Activated T-cell treated with anti-CD3 and anti-CD28 coated beads, Interleukin-2, amount 50 U/mL, for 48 hours (primary cell): Measurements from ENCODE around the gene MAJIN.

ENCODE experiments used
- DNase-seq, 2 experiments: peaks; one replicate each; pipeline ENCODE4 v3.0.0-alpha.2; 2020

The MAJIN gene

DNA sequence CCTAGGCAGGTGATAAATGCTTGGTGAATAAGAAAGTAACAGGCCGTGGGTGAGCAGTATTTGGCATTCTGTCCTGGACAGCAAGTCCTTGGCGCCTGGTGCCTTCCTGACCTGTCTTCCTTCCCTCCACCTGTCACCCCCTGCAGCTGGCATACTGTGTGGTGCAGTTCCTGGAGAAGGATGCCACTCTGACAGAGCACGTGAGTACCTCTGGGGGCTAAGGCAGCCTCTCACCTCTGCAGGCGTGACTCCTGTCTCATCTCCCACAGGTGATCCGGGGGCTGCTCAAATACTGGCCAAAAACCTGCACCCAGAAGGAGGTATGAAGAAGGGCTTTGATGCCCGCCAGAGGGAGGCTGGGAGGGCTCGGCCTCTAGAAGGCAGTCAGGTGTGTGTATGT lies 40.6 kb downstream of the MAJIN start:
- no peak for DNase-seq

DNA sequence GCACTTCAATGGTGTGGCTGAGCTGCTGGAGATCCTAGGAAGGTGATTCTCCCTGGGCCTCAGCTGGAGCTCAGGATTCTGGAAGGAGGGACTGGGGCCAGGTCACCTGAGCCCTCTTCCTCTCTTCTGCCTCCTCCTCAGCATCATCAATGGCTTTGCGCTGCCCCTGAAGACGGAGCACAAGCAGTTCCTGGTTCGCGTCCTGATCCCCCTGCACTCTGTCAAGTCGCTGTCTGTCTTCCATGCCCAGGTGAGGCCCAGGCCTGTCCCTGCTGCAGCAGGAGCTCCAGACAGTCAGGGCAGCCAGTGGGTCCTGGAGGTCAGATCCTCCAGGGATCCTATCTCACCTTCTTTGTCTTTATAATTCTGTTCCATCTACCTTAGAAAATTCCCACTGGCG lies 41.6 kb downstream of the MAJIN start:
- DNase-seq = no peak

DNA sequence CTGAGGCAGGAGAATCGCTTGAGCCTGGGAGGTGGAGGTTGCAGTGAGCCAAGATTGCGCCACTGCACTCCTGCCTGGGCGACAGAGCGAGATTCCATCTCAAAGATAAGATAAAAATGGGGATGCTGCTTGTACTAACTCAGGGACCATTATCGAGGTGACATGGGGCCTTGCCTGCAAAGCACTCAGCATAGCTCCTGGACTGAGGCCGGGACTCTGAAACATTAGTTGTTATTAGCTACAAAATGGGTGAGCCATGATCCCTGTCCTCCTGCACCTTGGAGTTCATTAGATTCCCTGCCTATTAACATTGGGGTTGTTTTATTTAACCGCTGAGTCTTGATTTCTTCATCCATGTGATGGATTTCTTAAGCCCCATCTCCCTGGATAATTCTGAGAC lies 42.3 kb downstream of the MAJIN start:
- no peak for DNase-seq

DNA sequence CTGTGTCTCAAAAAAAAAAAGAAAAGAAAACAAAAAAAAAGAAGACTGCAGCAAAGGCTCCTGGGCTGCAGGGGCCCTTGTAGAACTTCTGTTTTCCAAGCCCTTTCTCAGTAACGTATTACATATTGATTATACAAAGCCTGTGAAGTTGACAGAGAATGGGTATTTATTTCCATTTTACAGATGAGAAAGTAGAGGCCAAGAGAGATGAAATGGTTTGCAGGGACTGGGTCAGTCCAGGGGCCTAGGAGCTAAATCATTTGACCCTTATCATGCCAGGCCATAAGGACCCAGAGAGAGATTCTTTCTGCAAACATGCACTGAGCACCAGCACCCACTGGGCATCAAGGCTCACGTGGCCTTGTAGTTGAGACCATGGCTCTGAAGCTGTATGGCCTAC lies 43.0 kb downstream of the MAJIN start:
- no peak for DNase-seq

DNA sequence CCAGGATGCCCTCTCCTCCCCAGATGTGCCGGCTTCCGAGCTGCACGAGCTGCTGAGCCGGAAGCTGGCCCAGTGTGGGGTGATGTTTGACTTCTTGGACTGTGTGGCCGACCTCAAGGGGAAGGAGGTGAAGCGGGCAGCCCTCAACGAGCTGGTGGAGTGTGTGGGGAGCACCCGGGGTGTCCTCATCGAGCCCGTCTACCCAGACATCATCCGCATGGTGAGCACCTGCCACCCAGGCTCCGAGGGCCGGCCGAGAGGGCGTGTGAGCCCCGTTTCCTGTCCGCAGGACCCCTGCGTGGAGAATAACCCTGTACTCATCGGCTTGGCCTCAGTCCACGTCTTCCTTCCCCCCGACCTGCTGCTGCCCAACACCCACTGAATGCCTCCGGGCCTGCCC lies 45.2 kb downstream of the MAJIN start:
- DNase-seq = no peak

DNA sequence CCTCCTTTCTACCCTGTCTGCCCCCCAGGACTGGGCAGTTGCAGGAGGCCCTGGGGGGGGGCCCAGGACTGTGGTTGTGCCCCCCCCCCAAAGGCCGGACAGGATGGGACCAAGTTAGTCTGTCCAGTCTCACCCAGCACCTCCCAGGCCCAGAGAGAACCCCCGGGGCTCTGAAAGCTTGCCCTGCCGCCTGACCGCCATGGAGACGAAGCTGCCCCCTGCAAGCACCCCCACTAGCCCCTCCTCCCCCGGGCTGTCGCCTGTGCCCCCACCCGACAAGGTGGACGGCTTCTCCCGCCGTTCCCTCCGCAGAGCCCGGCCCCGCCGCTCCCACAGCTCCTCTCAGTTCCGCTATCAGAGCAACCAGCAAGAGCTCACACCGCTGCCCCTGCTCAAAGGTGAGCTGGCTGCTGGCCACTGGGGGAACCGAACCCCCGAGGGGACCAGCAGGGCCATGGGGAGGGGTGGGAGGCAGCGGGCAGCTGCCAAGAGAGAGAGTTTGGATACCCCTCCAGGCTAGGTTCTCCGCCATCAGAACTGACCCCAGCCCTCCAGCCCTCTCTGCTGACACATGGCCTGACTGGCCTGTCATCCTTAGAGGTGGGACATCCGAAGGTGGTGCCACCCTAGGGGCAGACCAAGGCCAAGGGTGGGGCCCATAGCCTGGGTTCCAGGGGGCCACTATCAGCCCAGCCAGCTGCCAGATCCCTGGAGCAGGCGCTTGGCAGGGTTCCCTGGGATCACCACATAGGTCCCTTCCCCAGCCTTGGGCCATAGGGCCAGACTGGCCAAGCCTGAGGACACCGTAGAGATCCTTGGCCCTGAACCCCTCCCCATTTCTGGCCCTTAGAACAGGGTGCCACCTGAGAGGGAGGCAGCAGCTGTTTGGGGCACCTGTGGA lies 46.1 kb downstream of the MAJIN start:
- no peak for DNase-seq

DNA sequence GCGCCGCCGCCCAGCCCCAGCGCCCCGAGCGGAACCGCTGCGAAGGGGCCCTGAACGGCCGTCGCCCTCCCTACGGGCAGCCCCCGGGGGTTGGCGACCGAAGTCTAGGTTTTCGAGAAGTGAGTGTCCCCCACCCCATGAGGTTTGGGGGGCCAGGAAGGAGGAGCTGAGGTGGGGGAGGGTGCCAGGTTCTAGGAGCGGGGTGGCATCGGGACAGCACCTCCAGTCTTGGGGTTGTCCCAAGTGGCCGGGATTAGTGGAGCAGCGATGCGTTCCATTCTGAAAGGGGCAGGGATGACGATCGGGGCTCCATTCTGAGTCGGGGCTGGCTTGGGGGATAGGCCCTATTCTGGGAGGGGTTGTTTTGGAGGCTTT lies 47.0 kb downstream of the MAJIN start:
- DNase-seq = peak in 1 of 2 experiments; percentile 39

DNA sequence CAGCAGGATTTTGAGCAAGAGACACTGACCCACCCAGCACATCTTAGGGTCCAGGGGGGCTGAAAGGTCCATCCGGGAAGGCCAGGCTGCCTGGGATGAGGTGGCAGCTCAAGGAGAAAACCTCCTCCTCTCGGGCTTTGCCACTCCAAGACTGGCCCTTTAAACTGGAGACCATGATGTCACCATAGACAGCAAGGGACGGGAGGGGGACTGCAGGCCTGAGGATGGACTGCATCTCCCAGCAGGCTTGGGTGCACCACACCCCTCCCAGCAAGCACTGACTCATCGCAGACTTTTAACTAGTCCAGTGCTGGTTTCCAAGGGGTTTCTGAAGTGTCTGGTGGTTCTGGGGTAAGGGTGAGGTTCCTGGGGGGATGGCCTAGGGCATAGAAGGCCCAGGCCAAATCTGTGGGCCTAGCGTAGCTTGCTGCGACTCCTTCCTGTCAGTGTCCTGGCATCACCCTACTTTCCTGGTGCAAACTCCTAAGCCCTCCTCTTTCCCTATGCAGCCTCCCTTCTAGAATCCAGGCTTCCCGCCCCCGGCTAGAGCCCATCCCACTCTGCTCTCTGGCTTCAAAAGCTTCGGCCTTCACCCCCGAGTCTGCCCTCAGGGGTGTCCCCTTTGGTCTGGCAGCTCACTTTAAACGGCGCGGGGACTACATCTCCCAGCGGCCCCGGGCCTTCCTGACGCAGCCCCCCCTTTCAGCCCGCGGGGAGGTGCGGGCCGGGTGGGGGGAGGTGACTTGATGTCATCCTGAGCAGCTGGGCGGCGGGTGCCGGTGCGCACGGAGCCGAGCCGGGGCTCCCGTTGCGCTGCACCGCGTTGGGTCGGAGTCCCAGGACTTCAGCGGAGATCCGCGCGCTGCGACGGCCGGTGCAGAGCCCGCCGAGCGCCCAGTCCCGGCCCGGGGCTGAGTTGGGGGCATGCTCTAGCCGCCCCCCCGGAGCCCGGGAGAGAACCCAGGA lies 47.7 kb downstream of the MAJIN start, which contains the start of gene PPP2R5B:
PPP2R5B (plus strand) TSS at position 746 of the 966 bp plus-strand sequence. CDS start 1,046 bp downstream, outside the sequence.
- peak; percentile 92 for DNase-seq

DNA sequence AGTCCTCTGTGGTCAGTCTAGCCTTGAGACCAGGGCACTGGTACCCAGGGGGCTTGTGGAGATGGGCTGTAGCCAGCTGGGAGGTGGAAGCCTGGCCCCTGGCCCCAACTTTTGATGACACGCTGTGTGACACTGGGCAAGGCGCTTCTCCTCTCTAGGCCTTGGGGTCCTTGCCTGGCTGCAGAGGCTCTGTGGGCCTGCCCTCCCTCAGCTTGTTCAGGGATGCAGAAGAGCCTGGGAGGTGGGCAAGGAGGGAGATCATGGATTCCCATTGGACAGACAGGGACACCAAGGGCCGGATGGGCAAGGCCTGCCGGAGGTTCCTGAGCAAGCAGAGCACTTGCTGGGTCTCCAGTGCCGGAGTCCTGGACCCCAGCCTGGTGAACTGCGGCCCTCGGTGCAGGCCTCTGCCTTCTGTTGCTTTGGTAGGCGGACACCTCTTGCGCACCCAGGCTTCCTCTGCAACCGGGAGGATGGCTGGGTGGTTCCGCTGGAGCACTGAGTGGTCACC lies 48.7 kb downstream of the MAJIN start:
- DNase-seq = no peak

DNA sequence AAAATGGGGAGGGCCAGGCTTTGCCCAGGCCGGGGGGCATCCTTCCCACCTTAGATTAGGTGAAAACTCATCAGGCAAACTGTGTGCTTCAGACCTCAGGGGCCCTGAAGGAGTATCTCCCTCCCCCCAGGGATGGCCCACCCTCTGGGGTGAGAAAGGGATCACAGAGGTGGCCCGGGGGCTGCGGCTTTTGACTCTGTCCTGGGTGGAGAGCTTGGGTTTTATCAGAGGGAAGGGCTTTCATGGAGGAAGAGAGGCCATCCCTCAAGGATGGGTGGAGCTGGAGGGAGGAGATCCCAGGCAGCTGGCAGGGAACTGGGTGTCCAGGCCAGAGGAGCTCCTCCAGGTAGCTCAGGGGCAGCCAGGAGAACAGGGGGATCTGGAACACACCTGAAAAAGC lies 50.5 kb downstream of the MAJIN start:
- DNase-seq = no peak

DNA sequence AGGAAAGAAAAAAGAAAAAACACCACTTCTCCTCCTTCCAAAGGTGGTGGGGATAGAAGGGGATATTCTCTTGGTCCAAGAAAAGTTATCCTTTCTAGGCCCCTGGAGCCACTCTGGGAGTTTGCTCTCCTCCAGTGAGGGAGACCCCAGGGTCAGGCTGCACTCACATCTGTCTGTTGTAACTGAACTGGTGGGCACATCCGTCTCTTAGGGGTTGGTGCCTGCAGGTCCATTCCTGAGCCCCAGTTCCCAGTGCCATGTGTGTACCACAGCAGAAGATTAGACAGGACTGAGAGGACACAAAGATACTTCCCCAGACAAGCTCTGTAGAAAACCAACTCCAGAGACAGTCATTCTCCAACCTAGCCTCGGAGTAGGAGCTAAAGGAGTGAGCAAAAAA lies 51.8 kb downstream of the MAJIN start:
- no peak for DNase-seq

DNA sequence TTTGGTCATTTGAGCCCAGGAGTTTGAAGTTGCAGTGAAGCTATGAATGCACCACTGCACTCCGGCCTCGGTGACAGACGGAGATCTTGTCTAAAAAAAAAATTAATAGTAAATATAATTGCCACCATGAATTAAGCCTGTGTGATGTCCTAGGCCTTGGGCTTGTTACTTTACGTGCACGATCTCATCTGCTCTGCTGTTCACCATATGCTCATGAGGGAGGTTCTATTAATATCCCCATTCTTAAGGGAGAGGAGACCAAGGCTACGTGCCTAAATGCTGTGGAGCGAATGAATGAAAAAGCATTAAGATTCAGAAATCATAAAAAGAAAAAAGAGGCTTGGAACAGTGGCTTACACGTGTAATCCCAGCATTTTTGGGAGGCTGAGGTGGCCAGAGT lies 52.3 kb downstream of the MAJIN start:
- DNase-seq = no peak

DNA sequence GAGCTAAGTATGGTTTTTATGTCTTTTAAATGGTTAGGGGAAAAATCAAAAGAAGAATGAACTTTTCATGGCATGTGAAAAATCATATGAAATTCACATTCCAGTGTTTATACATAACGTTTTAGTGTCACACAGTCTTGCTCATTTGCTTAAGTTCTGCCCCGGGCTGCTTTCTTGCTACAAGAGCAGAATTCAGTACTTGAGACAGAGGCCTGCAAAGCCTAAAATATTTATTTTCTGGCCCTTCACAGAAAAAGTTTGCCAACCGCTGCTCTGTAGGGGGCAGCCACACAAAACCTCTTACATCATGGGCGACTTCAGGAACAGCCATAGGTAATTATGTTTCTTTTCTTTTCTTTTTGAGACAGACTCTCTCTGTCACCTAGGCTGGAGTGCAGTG lies 53.9 kb downstream of the MAJIN start:
- DNase-seq = no peak

DNA sequence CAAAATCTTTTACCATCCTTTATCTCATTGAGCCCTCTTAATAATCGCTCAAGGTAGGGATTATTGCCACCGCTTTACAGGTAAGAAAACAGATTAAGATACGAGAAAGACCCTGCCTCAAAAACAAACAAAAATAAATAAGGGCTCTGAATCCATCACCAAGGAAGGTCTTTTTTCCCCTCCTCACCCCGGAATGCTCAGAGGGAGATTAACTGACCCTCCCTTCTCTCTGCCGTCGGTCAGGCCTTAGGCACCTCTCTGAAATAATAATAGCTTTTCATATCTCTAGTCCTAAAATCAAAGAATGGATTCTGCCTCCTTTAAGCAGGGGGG lies 54.3 kb downstream of the MAJIN start:
- DNase-seq = no peak

DNA sequence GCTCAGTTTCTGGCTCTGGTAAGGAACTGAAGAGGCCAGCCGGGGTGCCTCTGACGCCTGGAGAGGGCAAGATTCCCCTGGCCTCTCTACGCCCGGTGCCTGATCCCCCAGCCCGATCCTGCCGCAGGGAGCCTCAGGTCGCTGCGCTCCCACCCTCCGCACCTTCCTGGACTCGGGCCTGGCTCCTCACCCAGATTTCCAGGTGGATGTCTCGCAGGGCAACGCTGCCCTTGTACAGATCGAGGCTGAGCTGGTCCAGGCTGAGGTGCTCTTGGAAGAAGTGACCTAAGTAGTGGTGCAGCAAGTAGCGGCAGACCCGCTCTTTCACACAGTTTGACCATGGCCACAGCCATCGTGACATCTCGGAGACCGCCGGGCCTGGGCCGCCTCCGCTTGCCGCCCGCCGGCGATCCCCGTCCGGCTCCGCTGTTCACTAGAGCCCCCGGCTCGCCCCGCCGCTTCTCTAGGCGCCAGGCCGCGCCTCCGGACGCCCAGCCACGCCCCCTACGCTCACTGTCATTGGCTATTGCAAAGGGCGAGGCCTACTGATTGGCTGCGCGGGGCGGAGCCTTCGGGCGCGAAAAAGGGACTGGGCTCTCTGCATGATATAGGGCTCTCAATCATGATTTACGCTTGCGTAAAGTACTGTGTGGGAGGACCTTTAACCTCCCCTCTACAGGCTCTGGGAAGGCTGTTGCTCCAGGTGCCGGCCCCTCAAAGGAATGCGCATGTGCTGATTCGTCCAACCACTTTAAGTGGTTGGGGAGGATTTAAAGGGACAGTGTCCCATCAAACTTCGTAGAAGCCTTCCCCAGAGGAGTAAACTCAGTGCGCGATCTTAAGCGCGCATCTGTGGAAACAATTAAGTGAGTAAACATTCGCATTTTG lies 54.9 kb downstream of the MAJIN start, which contains the start of gene ATG2A:
ATG2A (minus strand) TSS at position 435 of the 888 bp plus-strand sequence; CDS start at position 361, 74 bp downstream.
- DNase-seq = peak; percentile 99

DNA sequence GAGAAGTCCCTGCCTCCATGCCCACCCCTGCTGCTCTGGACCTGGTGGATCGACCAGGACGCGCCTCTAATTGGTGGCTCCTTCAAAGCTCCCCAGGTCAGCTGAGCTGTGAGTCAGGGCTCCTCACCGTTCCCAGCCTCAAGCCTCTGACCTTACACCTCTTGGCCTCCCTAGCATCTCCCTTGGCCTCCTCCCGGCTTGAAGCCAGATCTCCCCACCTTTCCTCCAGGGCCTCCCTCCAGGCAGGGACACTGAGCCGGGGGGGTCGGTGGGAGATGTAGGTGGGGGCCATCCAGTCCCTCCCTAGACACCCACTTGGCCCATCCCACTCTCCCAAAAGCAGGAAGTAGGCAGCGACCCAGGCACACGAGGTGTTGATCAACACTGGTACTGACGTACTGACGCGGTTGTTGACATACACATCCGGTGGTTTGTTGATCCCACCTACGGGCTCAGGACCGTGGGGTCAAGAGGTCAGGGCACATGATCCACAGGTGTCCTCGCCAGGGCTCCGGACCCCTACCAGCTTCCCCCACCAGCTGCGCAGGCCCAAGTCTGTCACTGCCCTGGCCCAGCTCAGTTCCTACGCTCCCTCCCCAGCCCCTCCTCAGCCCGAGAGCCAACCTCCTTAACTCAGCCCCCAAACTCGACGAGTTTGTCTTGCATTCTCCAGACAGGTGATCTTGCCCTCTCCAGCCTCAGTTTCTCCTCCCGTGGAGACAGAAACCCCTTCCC lies 55.7 kb downstream of the MAJIN start:
- peak; percentile 46 to 48 for DNase-seq

DNA sequence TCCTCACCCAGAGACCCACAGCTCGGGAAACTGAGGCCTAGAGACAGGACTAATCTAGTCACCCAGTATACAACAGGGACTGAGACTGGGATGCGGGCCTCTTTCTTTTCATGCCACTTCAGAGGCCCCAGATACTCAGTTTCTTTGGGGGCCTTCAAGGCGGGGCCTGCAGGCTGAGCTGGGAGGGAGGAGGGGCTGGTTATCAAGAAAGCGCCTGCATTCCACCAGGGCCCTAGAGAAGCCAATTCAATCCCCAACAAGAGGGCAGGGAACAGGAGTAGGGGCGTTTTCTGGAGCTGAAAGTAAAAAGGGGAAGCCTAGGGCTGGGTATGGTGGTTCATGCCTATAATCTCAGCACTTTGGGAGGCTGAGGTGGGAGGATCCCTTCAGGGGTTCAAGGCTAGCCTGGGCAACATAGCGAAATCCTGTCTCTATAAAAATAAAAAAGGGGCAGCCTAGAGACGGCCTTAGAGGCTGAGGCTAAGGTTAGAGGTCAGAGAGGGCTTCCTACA lies 56.5 kb downstream of the MAJIN start:
- no peak for DNase-seq

DNA sequence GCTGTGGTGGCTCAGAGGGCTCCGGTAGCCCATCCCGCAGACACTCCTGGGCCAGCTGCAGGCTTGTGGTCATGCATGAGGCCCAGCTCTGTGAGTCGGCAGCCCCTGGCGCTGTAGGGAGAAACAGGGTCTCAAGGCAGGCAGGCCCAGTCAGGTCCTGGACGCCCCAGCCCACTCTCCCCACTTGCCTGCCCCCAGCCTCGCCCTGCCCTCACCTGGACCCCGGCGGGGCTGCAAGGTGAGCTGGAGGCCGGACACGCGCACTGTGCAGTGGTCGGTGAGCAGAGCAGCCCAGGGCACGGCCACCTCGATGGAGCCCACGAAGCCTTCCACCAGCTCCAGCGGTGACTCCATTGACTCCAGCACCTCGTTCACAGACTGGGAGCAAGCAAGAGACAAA lies 57.8 kb downstream of the MAJIN start:
- no peak for DNase-seq

DNA sequence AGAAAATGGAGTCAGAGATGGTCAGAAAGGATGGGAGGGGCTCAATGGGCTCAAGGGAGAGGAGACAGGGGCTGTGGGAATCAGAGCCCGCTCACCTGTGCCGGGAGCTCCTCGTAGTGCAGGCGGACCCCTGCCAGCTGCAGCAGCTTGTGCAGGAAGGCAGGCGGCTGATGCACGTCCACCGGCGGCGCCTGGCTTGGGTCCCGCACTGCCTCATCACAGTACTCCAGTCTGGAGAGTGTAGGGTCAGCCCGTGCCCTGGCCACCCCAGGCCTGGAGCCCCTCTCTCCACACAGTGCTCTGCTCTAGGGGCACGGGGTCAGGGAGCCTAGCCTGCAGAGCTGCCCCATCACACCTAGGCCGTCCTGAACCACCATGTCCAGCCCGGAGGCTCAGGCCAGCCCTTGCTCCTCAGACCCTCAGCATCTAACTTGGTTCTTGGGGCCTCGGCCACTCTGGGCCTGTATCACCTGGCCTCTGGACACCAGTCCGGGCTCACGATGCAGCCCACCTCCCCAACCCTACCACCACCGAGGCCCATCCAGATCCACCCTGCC lies 58.7 kb downstream of the MAJIN start:
- no peak for DNase-seq

DNA sequence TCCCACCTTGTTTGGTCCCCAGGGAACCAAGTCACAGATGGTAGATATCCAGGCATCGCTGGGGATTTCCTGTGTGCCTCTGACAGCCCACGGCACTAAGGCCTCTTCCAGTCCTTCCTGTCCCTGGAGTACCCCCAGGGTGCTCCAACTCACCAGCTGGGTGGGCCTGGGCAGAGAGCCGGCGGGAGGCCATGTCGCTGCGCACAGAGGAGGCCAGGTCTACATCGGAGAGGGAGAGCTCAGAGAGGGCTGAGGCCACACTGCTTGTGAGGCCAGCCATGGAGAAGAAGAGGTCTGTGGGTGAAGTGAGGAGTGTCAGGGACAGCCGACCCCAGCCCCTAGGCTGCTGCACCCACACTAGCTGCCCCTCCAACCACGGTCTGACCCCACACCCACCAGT lies 60.2 kb downstream of the MAJIN start:
- DNase-seq = no peak

DNA sequence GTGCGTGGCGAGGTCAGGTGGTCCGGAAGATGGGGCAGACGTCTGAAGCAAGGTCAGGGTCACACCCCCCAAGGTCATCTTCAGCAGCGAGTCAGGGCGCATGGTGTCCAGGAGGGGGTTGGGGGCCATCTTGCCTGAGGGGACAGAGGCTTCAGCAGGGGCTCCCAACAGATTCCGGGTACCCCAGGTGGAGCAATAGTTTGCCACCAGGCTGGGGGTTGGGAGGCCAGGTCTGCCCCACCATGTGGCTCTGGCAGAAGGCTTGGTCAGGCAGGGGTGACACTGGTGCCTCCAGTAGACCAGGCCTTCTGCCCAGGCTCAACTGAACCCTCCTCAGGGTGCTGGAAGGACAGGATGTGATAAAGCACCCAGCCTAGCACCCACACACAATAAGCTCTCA lies 60.8 kb downstream of the MAJIN start:
- DNase-seq = no peak
